ENCODE data around the gene MEOX1.

The MEOX1 gene

DNA sequence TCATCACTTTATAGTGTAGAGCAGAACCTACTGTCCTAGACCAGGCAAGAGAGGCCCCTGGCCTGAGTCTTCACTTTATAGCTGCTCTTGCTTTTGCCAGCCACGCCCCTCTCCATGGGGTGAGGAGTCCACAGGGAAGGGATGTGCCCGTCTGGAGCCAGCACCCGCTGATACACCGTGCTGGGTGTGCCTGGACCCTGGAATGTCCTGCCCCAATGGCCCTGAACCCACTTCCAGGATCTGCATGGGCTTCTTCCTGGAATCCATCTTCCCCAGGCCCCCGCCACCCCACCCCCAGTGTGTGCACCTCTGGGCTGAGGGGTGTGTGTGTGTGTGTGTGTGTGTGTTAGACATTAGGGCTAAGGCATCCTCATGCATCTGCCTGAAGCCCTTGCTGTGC, 44.9 kb downstream of the MEOX1 start:
- H3K9me3 ChIP-seq (ENCODE audit: control insufficient read depth in 2 of 2, low read length in 2 of 2): no peaks in the 10 kb centered on the region
- H3K27me3 ChIP-seq (ENCODE audit: control insufficient read depth in 1 of 2, insufficient read depth in 2 of 2, low read length in 2 of 2): peaks cover 1 to 7% of the 10 kb centered on the region in 2 donors
- no peak overlapping the region for H3K4me3 ChIP-seq (ENCODE audit: low read length in 2 of 2)
- H3K27ac ChIP-seq (ENCODE audit: low read length): no peak overlapping the region
- no peak overlapping the region for H3K9ac ChIP-seq (ENCODE audit: low read length in 2 of 2)
- H3K36me3 ChIP-seq (ENCODE audit: control insufficient read depth in 2 of 2, insufficient read depth in 2 of 2, low read length in 2 of 2): no peaks in the 10 kb centered on the region
- H3K4me1 ChIP-seq (ENCODE audit: control insufficient read depth, insufficient read depth, low read length): peaks cover 17% of the 10 kb centered on the region

DNA sequence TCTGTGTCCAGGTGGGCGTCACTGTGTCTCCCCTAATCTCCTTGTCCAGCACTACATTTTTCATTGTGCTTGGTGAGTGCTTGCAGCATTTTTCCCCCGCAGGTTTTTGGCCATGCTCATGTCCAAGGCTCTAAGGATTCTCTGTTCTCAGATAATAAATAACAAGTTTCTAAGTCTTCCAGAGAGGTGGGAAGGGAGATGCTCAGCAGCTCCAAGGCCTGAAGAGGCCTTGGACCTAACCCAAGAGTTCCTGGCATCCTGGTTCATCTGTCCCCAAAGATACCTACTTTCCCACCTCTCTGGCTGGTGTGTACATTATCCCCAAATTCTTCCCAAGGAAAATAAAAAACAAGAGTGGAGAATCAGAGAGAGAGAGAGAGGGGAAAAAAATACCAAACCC, 45.3 kb downstream of the MEOX1 start:
- no peak overlapping the region for H3K27ac ChIP-seq (ENCODE audit: low read length)
- H3K9ac ChIP-seq (ENCODE audit: low read length in 2 of 2): no peak overlapping the region

DNA sequence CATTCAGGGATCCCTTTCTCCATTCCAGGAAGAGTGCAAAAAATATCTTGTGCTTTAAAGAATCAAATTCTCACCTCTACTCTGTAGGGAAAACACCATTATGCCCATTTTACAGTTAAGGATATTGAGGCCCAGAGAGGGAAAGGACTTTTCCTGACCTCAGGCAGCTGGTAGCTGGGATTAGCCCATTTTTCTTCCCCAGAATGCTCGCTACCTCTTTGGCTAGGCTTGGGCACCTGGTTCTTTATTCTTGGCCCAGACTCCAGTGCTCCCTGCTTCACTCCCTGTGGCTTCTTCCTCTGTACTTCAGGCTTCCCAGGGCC, 45.7 kb downstream of the MEOX1 start:
- H3K9me3 ChIP-seq (ENCODE audit: control insufficient read depth in 2 of 2, low read length in 2 of 2): no peaks in the 10 kb centered on the region
- H3K36me3 ChIP-seq (ENCODE audit: control insufficient read depth in 2 of 2, insufficient read depth in 2 of 2, low read length in 2 of 2): no peaks in the 10 kb centered on the region
- H3K27me3 ChIP-seq (ENCODE audit: control insufficient read depth in 1 of 2, insufficient read depth in 2 of 2, low read length in 2 of 2): peaks cover 0 to 7% of the 10 kb centered on the region in 2 donors
- no peak overlapping the region for H3K27ac ChIP-seq (ENCODE audit: low read length)
- peaks cover 17% of the 10 kb centered on the region for H3K4me1 ChIP-seq (ENCODE audit: control insufficient read depth, insufficient read depth, low read length)
- no peak overlapping the region for H3K4me3 ChIP-seq (ENCODE audit: low read length in 2 of 2)
- H3K9ac ChIP-seq (ENCODE audit: low read length in 2 of 2): no peak overlapping the region

More for the DNA sequence above, 45.3 kb downstream of the MEOX1 start:
- no peaks in the 10 kb centered on the region for H3K36me3 ChIP-seq (ENCODE audit: control insufficient read depth in 2 of 2, insufficient read depth in 2 of 2, low read length in 2 of 2)
- H3K4me1 ChIP-seq (ENCODE audit: control insufficient read depth, insufficient read depth, low read length): peaks cover 17% of the 10 kb centered on the region
- H3K4me3 ChIP-seq (ENCODE audit: low read length in 2 of 2): no peak overlapping the region
- peaks cover 0 to 7% of the 10 kb centered on the region in 2 donors for H3K27me3 ChIP-seq (ENCODE audit: control insufficient read depth in 1 of 2, insufficient read depth in 2 of 2, low read length in 2 of 2)
- no peaks in the 10 kb centered on the region for H3K9me3 ChIP-seq (ENCODE audit: control insufficient read depth in 2 of 2, low read length in 2 of 2)

DNA sequence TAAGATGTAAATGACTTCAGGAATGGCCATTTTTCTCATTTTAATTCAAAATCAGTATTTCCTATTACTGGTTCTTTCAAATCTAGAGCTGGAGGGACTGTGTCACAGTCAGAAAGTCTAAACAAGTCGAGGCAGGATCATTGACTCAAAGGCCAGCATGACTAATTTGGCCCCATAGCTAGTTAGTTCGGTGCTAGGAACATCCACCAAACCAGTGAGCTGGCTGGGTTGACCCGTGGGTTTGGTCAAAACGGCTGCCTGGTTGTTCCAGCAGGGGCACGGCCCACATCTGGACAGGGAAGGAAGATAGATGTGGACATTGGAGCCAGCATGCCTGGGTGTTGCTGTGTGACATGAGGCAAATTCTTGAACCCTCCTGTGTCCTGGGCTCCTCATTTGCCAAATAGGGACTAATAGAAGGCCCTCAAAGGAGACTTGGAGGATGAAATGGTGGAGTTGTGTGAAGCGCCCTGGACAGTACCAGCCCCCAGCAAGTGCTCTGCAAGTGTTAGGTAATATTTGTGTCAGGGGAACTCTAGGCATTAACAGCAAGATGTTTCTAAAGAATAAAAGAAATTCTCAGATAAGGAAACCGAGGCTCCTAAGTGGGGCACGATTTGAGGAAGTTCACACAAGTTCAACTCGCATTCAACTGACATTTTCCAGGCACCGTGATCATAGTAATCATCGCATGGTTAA, 46.2 kb downstream of the MEOX1 start:
- no peak overlapping the region for H3K4me3 ChIP-seq (ENCODE audit: low read length in 2 of 2)
- no peaks in the 10 kb centered on the region for H3K36me3 ChIP-seq (ENCODE audit: control insufficient read depth in 2 of 2, insufficient read depth in 2 of 2, low read length in 2 of 2)
- peaks cover 17% of the 10 kb centered on the region for H3K4me1 ChIP-seq (ENCODE audit: control insufficient read depth, insufficient read depth, low read length)
- H3K9ac ChIP-seq (ENCODE audit: low read length in 2 of 2): no peak overlapping the region
- peaks cover 0 to 7% of the 10 kb centered on the region in 2 donors for H3K27me3 ChIP-seq (ENCODE audit: control insufficient read depth in 1 of 2, insufficient read depth in 2 of 2, low read length in 2 of 2)
- no peak overlapping the region for H3K27ac ChIP-seq (ENCODE audit: low read length)
- H3K9me3 ChIP-seq (ENCODE audit: control insufficient read depth in 2 of 2, low read length in 2 of 2): no peaks in the 10 kb centered on the region

DNA sequence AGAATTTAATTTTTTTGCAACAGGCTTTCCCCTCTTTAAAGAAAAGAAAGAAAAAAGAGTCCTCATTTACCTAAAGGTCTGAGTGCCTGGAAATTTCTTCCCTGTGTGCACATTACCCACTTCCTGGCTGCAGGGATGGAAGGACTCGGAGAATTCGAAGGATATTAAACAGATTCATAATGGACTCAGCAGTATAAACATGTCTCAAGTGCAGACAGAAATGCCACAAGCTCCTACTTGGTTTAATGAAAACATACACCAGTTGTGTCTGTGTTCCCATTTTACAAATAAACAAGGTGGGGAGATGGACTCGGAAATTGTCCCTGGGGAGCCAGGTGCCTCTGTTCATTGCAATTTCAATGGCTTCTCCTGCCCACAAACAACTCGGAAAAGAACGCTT, 47.2 kb downstream of the MEOX1 start:
- H3K36me3 ChIP-seq (ENCODE audit: control insufficient read depth in 2 of 2, insufficient read depth in 2 of 2, low read length in 2 of 2): no peaks in the 10 kb centered on the region
- H3K27ac ChIP-seq (ENCODE audit: low read length): no peak overlapping the region
- peak overlapping the region in 1 of 2 donors; percentile 17 for H3K4me3 ChIP-seq (ENCODE audit: low read length in 2 of 2)
- no peak overlapping the region for H3K9ac ChIP-seq (ENCODE audit: low read length in 2 of 2)
- H3K27me3 ChIP-seq (ENCODE audit: control insufficient read depth in 1 of 2, insufficient read depth in 2 of 2, low read length in 2 of 2): peaks cover 0 to 7% of the 10 kb centered on the region in 2 donors
- peaks cover 17% of the 10 kb centered on the region for H3K4me1 ChIP-seq (ENCODE audit: control insufficient read depth, insufficient read depth, low read length)
- H3K9me3 ChIP-seq (ENCODE audit: control insufficient read depth in 2 of 2, low read length in 2 of 2): no peaks in the 10 kb centered on the region

DNA sequence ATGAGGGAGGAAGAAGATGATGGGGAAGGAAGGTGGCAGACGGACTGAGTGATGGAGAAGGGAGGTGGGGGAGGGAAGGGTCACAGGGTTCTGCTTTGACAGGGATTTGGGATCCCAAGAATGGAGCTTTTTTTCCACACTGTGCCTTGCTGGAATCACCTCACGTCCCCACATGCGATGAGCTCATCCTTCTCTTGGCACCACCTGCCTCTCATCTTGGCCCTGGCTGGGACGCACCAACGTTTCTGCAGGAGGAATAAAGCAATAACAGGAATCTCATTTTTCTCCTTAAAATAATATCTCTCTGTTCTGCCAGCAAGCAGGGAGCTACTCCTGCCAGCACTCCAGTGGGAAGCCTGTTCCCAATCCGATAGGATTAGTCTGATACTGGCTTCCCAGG, 47.8 kb downstream of the MEOX1 start:
- H3K36me3 ChIP-seq (ENCODE audit: control insufficient read depth in 2 of 2, insufficient read depth in 2 of 2, low read length in 2 of 2): no peaks in the 10 kb centered on the region
- no peak overlapping the region for H3K9ac ChIP-seq (ENCODE audit: low read length in 2 of 2)
- H3K27me3 ChIP-seq (ENCODE audit: control insufficient read depth in 1 of 2, insufficient read depth in 2 of 2, low read length in 2 of 2): peaks cover 0 to 7% of the 10 kb centered on the region in 2 donors
- peak overlapping the region in 1 of 2 donors; percentile 17 for H3K4me3 ChIP-seq (ENCODE audit: low read length in 2 of 2)
- H3K9me3 ChIP-seq (ENCODE audit: control insufficient read depth in 2 of 2, low read length in 2 of 2): no peaks in the 10 kb centered on the region
- H3K4me1 ChIP-seq (ENCODE audit: control insufficient read depth, insufficient read depth, low read length): peaks cover 17% of the 10 kb centered on the region
- H3K27ac ChIP-seq (ENCODE audit: low read length): no peak overlapping the region

DNA sequence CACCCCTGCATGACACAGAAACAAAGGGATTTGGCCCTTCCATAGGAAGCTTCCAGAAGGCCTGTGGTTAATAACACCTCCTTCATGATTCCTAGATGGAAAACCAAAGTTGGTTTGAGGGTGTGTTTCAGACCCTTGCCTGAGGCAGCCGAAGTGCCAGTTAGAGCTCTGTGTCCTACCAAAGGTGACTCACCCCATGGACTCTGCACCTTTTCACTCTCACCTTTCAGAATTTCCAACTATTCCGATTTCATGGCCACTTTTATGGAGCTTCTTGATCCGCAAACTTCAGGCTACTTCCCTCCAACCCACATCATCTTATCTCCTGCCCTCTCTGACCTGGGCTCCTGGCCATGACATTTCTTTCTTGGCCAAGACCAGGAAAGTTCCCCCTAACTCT, 49.2 kb downstream of the MEOX1 start:
- H3K4me3 ChIP-seq (ENCODE audit: low read length in 2 of 2): no peak overlapping the region
- no peak overlapping the region for H3K9ac ChIP-seq (ENCODE audit: low read length in 2 of 2)
- H3K27me3 ChIP-seq (ENCODE audit: control insufficient read depth in 1 of 2, insufficient read depth in 2 of 2, low read length in 2 of 2): no peaks in the 10 kb centered on the region
- no peaks in the 10 kb centered on the region for H3K9me3 ChIP-seq (ENCODE audit: control insufficient read depth in 2 of 2, low read length in 2 of 2)
- no peaks in the 10 kb centered on the region for H3K36me3 ChIP-seq (ENCODE audit: control insufficient read depth in 2 of 2, insufficient read depth in 2 of 2, low read length in 2 of 2)
- H3K27ac ChIP-seq (ENCODE audit: low read length): no peak overlapping the region
- H3K4me1 ChIP-seq (ENCODE audit: control insufficient read depth, insufficient read depth, low read length): peaks cover 17% of the 10 kb centered on the region

DNA sequence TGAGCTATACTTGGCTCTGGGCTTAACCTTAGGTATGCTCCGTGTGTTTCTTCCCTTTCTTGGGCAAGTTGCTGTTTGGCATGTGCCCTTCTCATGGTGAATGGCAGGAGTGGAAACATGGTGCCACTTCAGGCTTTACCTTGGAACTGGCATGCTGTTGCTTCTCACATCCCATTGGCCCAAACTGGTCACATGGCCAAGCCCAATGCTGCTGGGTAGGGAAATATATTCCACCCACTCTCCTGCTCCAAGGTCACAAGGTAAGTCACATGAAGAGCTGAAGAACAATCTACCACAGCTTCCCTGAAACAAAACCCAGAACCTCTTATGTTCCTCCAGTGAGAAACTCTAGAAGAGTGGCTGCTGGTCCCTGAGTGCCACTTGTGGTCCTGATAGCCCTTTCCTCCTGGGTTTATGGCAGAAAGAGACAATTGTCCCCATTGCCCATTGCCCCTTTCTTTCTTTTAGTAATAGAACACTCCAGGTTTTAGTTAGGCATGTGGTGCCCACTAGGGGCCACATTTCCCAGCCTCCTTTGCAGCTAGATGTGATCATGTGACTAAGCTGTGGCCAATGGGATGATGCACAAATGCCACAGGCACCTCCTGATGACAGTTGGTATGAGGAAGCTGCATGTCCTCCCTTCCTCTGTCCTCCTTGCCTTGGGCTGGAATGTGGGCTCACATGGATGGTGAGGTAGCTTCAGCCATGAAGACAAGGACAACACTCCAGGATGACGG, 50.3 kb downstream of the MEOX1 start:
- Histone ChIP-seq H3K27ac (ENCODE audit: low read length) (no peak overlapping the region), H3K27me3 (ENCODE audit: control insufficient read depth in 1 of 2, insufficient read depth in 2 of 2, low read length in 2 of 2) (no peaks in the 10 kb centered on the region), H3K9ac (ENCODE audit: low read length in 2 of 2) (no peak overlapping the region), H3K4me1 (ENCODE audit: control insufficient read depth, insufficient read depth, low read length) (peaks cover 17% of the 10 kb centered on the region), H3K36me3 (ENCODE audit: control insufficient read depth in 2 of 2, insufficient read depth in 2 of 2, low read length in 2 of 2) (no peaks in the 10 kb centered on the region), H3K9me3 (ENCODE audit: control insufficient read depth in 2 of 2, low read length in 2 of 2) (no peaks in the 10 kb centered on the region), H3K4me3 (ENCODE audit: low read length in 2 of 2) (no peak overlapping the region)

DNA sequence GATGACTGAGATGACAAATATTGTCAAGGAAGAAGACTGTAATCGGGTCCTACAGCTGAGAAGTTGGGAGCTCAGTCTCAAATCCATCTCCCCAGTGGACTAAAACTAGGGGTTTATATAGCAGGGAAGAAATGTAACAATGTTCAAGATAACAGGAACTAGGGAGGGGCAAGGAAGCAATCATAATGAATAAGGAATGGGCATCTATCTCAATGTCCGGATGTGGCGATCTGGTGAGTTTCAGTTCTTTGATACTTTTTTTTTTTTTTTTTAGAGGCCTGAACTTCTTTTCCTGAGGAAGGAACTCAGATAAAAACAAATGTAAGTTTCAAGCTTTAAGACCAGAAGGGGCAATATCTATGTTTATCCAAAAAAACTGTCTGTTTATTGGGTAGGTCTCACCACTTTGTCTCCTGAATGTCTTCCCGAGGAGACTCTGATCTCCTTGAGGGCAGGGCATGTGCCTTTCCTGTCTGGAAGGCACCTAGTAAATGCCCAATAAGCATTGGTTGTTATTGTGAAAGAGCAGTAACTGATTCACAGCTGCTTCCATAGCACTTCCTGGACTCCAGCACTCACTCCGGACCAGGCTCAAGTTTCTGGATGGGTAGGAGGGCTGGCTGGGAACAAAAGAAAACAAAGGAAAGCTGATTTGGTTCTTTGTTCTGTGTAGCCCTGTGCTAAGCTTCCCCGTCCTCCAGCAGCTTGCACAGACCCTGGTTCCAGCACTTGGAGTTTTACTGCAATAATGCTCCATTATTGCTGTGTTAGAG, 51.9 kb downstream of the MEOX1 start:
- no peak overlapping the region for H3K4me3 ChIP-seq (ENCODE audit: low read length in 2 of 2)
- no peak overlapping the region for H3K27ac ChIP-seq (ENCODE audit: low read length)
- H3K9ac ChIP-seq (ENCODE audit: low read length in 2 of 2): no peak overlapping the region
- no peaks in the 10 kb centered on the region for H3K9me3 ChIP-seq (ENCODE audit: control insufficient read depth in 2 of 2, low read length in 2 of 2)
- H3K4me1 ChIP-seq (ENCODE audit: control insufficient read depth, insufficient read depth, low read length): peaks cover 14% of the 10 kb centered on the region
- H3K27me3 ChIP-seq (ENCODE audit: control insufficient read depth in 1 of 2, insufficient read depth in 2 of 2, low read length in 2 of 2): no peaks in the 10 kb centered on the region
- no peaks in the 10 kb centered on the region for H3K36me3 ChIP-seq (ENCODE audit: control insufficient read depth in 2 of 2, insufficient read depth in 2 of 2, low read length in 2 of 2)

DNA sequence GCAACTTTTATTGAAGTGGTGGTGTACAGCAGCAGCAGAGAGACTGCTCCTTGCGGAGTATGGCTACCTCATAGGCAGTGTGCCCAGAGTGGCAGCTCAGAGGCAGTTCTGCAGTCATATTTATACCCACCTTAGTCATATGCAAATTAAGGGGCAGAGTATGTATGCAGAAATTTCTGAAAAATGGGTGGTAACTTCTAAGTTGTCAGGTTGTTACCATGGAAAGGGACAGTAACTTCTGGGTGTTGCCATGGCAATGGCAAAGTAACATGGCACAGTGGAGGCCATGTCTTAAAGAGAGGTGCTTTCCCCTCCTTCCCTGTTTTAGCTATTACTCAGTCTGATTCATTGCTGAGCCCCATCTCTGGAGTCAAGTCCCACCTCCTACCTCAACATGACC, 53.4 kb downstream of the MEOX1 start:
- Histone ChIP-seq H3K4me3 (ENCODE audit: low read length in 2 of 2) (no peak overlapping the region), H3K9me3 (ENCODE audit: control insufficient read depth in 2 of 2, low read length in 2 of 2) (no peaks in the 10 kb centered on the region), H3K27me3 (ENCODE audit: control insufficient read depth in 1 of 2, insufficient read depth in 2 of 2, low read length in 2 of 2) (no peaks in the 10 kb centered on the region), H3K27ac (ENCODE audit: low read length) (no peak overlapping the region), H3K4me1 (ENCODE audit: control insufficient read depth, insufficient read depth, low read length) (no peaks in the 10 kb centered on the region), H3K9ac (ENCODE audit: low read length in 2 of 2) (no peak overlapping the region), H3K36me3 (ENCODE audit: control insufficient read depth in 2 of 2, insufficient read depth in 2 of 2, low read length in 2 of 2) (no peaks in the 10 kb centered on the region)
